Transverse colon (tissue), 4 donors: ENCODE measurements around the gene ARFGAP2. TPM values are rescaled to one million over a fixed set of nuclear protein-coding genes. Genes with fewer than 3 reads are reported as not detected.
"Not testable (repeated sequence)": the region's sequence is repeated elsewhere in the genome, so short reads cannot be mapped to it uniquely, and the experiment has no call there.

Source experiments
- DNase-seq: peaks from one replicate; pipeline ENCODE4 v3.0.0-alpha.2; 2019
- H3K27ac ChIP-seq, 4 donors: fragments of 200-600 bp; sonication (generic); 2 replicates each; pipeline ENCODE4 v1.5.1; 2016 to 2018; ENCODE audit warnings: inconsistent platforms in 4 of 4
- H3K27me3 ChIP-seq: fragments of 200-600 bp; sonication (generic); 2 replicates; pipeline ENCODE4 v1.5.1; 2017; ENCODE audit warnings: inconsistent platforms
- H3K36me3 ChIP-seq, 4 donors: fragments of 200-600 bp; sonication (generic); 2 replicates each; pipeline ENCODE4 v1.5.1; 2017 to 2019; ENCODE audit warnings: inconsistent platforms in 4 of 4
- H3K4me1 ChIP-seq, 4 donors: fragments of 200-600 bp; sonication (generic); 2 replicates each; pipeline ENCODE4 v1.5.1; 2017 to 2020; ENCODE audit warnings: inconsistent platforms in 4 of 4
- H3K4me3 ChIP-seq, 4 donors: fragments of 200-600 bp; sonication (generic); 1 replicate in 1 of 4; 2 replicates in 3 of 4; pipeline versions ENCODE4 v1.5.1 to v1.6.1; 2017 to 2019; ENCODE audit warnings: inconsistent platforms in 4 of 4
- H3K9me3 ChIP-seq, 2 donors: fragments of 200-600 bp; sonication (generic); 2 replicates each; pipeline ENCODE4 v1.5.1; 2017 to 2019; ENCODE audit warnings: inconsistent platforms in 2 of 2
- CTCF ChIP-seq, 5 experiments: fragments of 200-600 bp in 3 of 5; fragments of 450-650 bp in 2 of 5; sonication (generic) in 3 of 5; IDR thresholded peaks; 1 replicate in 2 of 5; 2 replicates in 3 of 5; pipeline ENCODE4 v1.5.1; 2016 to 2017; ENCODE audit warnings: antibody characterized with exemption in 5 of 5, inconsistent platforms in 3 of 5, mild to moderate bottlenecking in 2 of 5, moderate library complexity in 1 of 5
- EP300 ChIP-seq: sonication (generic); formaldehyde crosslinking; IDR thresholded peaks from one replicate; pipeline ENCODE4 v1.6.1; 2017; ENCODE audit warnings: antibody characterized with exemption, low read depth
- POLR2A ChIP-seq: fragments of 450-650 bp; IDR thresholded peaks from one replicate; pipeline ENCODE4 v1.6.1; 2016; ENCODE audit warnings: antibody characterized with exemption, mild to moderate bottlenecking, moderate library complexity
- POLR2AphosphoS5 ChIP-seq, 3 donors: sonication (generic); formaldehyde crosslinking; IDR thresholded peaks; one replicate each; pipeline ENCODE4 v1.6.1; 2016; ENCODE audit warnings: antibody characterized with exemption in 3 of 3
- WGBS, 2 donors: methylation state at CpG; one replicate each; pipeline ENCODE4 v1.1.5; 2018; ENCODE audit warnings: low coverage in 1 of 2; 5-methylcytosine and 5-hydroxymethylcytosine counted together
- in situ Hi-C, 4 donors: fragments of 200-750 bp; cut with MboI; loops; one replicate each; pipeline versions ENCODE4 v1.15.0 to v1.15.1; 2017; ENCODE audit warnings: low sequenced_read_pairs in 3 of 4, low pct_ligation_motif_present in 1 of 4, low pct_unique_long_range_greater_than_20kb in 1 of 4
- intact Hi-C: fragments of 100-400 bp; cut with DNase I; formaldehyde crosslinking; loops from one replicate; pipeline ENCODE4 v1.15.1; 2023; ENCODE audit warnings: low total_unique reads
- small RNA-seq, 4 donors: library from RNA; depleted of rRNA; stranded (forward); fragments of <200 nt; gene quantifications; one replicate each; pipeline ENCODE3, GENCODE V24; 2016
- total RNA-seq, 4 donors: library from RNA; depleted of rRNA; stranded (reverse); fragments of >200 nt; gene quantifications; one replicate each; pipeline ENCODE4 v1.1.0, GENCODE V29; 2016

The ARFGAP2 gene
- total RNA-seq, 4 donors from 2014 or later: 123 to 213 (median 132) TPM

GRCh38 chr11:47121056-47121455, 55.6 kb downstream of the ARFGAP2 start:
- 60 to 77% methylated on average over 2 of the region's 2 CpGs for WGBS, 2 donors
- H3K27ac ChIP-seq: no peak overlapping the region
- no peaks in the 10 kb centered on the region for H3K9me3 ChIP-seq
- no peak for TF ChIP-seq CTCF (IDR thresholded peaks at IDR 0.05)
- TF ChIP-seq EP300: no peak
- no peak for TF ChIP-seq POLR2AphosphoS5 (IDR thresholded peaks at IDR 0.05)
- TF ChIP-seq POLR2A: no peak
- peaks cover 0 to 8% (median 1%) of the 10 kb centered on the region in 4 donors for H3K4me1 ChIP-seq
- H3K27me3 ChIP-seq: no peaks in the 10 kb centered on the region
- in situ Hi-C loops: no loop called here
- DNase-seq: no peak
- no peak overlapping the region for H3K4me3 ChIP-seq
- H3K36me3 ChIP-seq: no peaks in the 10 kb centered on the region
- intact Hi-C loops: no loop called here

GRCh38 chr11:47118958-47119688, 57.6 kb downstream of the ARFGAP2 start:
- 42 to 66% methylated on average over 4 to 20 of the region's 20 CpGs for WGBS, 2 donors
- H3K4me1 ChIP-seq, H3K27me3 ChIP-seq, in situ Hi-C loops, intact Hi-C loops, H3K36me3 ChIP-seq, H3K9me3 ChIP-seq: not testable (repeated sequence)
- peak overlapping the region; percentile 70 to 81 (median 76) for H3K27ac ChIP-seq
- peak overlapping the region in 3 of 4 donors; percentile 6 to 33 (median 28) for H3K4me3 ChIP-seq
- TF ChIP-seq POLR2A: peak; percentile 23
- peak in 2 of 3 donors; percentile 30 for TF ChIP-seq POLR2AphosphoS5 (IDR thresholded peaks at IDR 0.05)
- DNase-seq: peak; percentile 94

Small RNA genes within 50 kb of the gene (small RNA-seq; reads per million reads assigned to genes)
- gene MIR6745: 0 reads per million in 4 donors

Other genes with a start within 250 kb of the ARFGAP2 start
- 10 to 100 TPM; 18.3 to 27.0 (median 24.6) TPM for gene CSTPP1, start 240.1 kb downstream of the ARFGAP2 start, total RNA-seq
- gene PACSIN3, start 9.6 kb upstream of the ARFGAP2 start, total RNA-seq: 10 to 100 TPM in 2 of 4 donors, 1 to 10 TPM in 2; 1.2 to 13.9 (median 9.8) TPM
- 10 to 100 TPM in 3 of 4 donors, 1 to 10 TPM in 1; 8.6 to 45.4 (median 28.6) TPM for gene DDB2, start 38.1 kb upstream of the ARFGAP2 start, total RNA-seq
- 100 to 1,000 TPM in 1 of 4 donors, 10 to 100 TPM in 3; 66.3 to 120 (median 88.9) TPM for gene ACP2, start 71.9 kb upstream of the ARFGAP2 start, total RNA-seq
- gene NR1H3, start 81.1 kb upstream of the ARFGAP2 start, total RNA-seq: 100 to 1,000 TPM in 3 of 4 donors, 10 to 100 TPM in 1; 28.7 to 124 (median 113) TPM
- 100 to 1,000 TPM in 1 of 4 donors, 10 to 100 TPM in 3; 64.3 to 285 (median 71.8) TPM for gene MADD, start 93.3 kb upstream of the ARFGAP2 start, total RNA-seq
- gene MYBPC3, start 175.8 kb upstream of the ARFGAP2 start, total RNA-seq: not detected
- gene SPI1, start 201.7 kb upstream of the ARFGAP2 start, total RNA-seq: 10 to 100 TPM in 2 of 4 donors, 1 to 10 TPM in 2; 7.1 to 35.5 (median 17.2) TPM
- gene SLC39A13, start 231.7 kb upstream of the ARFGAP2 start, total RNA-seq: 10 to 100 TPM; 19.9 to 56.9 (median 43.1) TPM
- gene PSMC3, start 249.6 kb upstream of the ARFGAP2 start, total RNA-seq: 100 to 1,000 TPM in 2 of 4 donors, 10 to 100 TPM in 2; 56.5 to 252 (median 91.4) TPM